ENCODE results near the gene SRRM4.

Gene SRRM4

DNA sequence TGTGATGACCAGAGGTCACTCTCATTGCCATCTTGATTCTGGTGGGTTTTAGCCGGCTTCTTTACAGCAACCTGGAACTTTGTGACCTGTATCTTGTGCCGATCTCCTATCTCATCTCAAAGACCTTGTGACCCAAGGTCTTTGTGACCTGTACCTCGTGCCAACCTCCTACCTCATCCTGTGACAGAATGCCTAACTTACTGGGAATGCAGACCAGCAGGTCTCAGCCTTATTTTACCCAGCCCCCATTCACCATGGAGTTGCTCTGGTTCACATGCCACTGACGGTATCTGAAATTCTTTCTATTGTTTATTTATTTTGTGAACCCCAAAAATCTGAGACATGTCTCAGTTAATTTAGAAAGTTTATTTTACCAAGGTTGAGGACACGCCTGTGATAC is 189.9 kb downstream of the SRRM4 start:
- Mint-ChIP-seq H3K4me1 (ENCODE audit: low read depth) (no peaks in the 10 kb centered on the region), H3K9me3 (no peaks in the 10 kb centered on the region), H3K4me3 (no peak overlapping the region), H3K27ac (no peak overlapping the region), H3K27me3 (ENCODE audit: low read depth) (no peaks in the 10 kb centered on the region), H3K36me3 (ENCODE audit: low read depth) (no peaks in the 10 kb centered on the region)

DNA sequence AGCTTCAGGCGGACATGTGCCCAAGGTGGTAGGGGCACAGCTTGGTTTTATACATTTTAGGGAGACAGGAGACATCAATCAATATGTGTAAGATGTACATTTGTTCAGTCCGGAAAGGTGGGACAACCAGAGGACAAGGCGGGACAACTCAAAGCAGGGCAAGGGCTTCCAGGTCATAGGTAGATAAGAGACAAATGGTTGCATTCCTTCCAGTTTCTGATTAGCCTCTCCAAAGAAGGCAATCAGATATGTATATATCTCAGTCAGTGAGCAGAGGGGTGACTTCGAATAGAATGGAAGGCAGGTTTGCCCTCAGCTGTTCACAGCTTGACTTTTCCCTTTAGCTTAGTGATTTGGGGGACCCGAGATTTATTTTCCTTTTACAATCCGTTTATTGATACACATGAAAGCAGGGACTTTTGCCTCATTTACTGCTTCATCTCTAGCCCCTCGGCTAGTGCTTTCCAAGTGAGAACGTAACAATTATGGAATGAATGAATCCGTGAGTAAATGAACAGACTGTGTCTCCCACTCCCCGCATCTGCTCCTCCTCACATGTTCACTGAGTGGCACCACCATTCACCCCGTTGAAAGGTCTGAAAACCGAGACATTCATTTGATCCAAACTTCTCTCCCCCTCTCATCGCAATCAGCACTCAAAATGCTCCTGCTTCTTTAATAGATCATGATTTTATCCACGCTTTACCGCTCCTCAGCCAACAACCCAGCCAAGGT is 190.5 kb downstream of the SRRM4 start:
- H3K36me3 Mint-ChIP-seq (ENCODE audit: low read depth) = no peaks in the 10 kb centered on the region
- no peaks in the 10 kb centered on the region for H3K4me1 Mint-ChIP-seq (ENCODE audit: low read depth)
- H3K4me3 Mint-ChIP-seq = no peak overlapping the region
- H3K27me3 Mint-ChIP-seq (ENCODE audit: low read depth) = no peaks in the 10 kb centered on the region
- no peak overlapping the region for H3K27ac Mint-ChIP-seq
- no peaks in the 10 kb centered on the region for H3K9me3 Mint-ChIP-seq

- Mint-ChIP-seq H3K27me3 (ENCODE audit: low read depth) (peaks cover 5% of the 10 kb centered on the region), H3K27ac (no peak overlapping the region), H3K36me3 (ENCODE audit: low read depth) (no peaks in the 10 kb centered on the region), H3K9me3 (no peaks in the 10 kb centered on the region), H3K4me3 (no peak overlapping the region), H3K4me1 (ENCODE audit: low read depth) (no peaks in the 10 kb centered on the region)
These were observed 193.7 kb downstream of the SRRM4 start for GRCh38 chr12:119175081-119175480.

- Mint-ChIP-seq H3K4me3 (no peak overlapping the region), H3K36me3 (ENCODE audit: low read depth) (no peaks in the 10 kb centered on the region), H3K27ac (no peak overlapping the region), H3K9me3 (no peaks in the 10 kb centered on the region), H3K4me1 (ENCODE audit: low read depth) (no peaks in the 10 kb centered on the region), H3K27me3 (ENCODE audit: low read depth) (peaks cover 5% of the 10 kb centered on the region)
These were observed 195.1 kb downstream of the SRRM4 start for GRCh38 chr12:119176267-119177055.

GRCh38 chr12:119177056-119177325 is 195.7 kb downstream of the SRRM4 start:
- Mint-ChIP-seq H3K27ac (no peak overlapping the region), H3K9me3 (no peaks in the 10 kb centered on the region), H3K4me3 (no peak overlapping the region)

GRCh38 chr12:119177724-119178380 is 196.5 kb downstream of the SRRM4 start:
- H3K4me1 Mint-ChIP-seq (ENCODE audit: low read depth) = no peaks in the 10 kb centered on the region
- H3K36me3 Mint-ChIP-seq (ENCODE audit: low read depth) = no peaks in the 10 kb centered on the region
- H3K27me3 Mint-ChIP-seq (ENCODE audit: low read depth) = peaks cover 5% of the 10 kb centered on the region
- no peak overlapping the region for H3K27ac Mint-ChIP-seq
- no peak overlapping the region for H3K4me3 Mint-ChIP-seq
- no peaks in the 10 kb centered on the region for H3K9me3 Mint-ChIP-seq

More at GRCh38 chr12:119177056-119177325, 195.7 kb downstream of the SRRM4 start:
- Mint-ChIP-seq H3K4me1 (ENCODE audit: low read depth) (no peaks in the 10 kb centered on the region), H3K36me3 (ENCODE audit: low read depth) (no peaks in the 10 kb centered on the region), H3K27me3 (ENCODE audit: low read depth) (peaks cover 5% of the 10 kb centered on the region)

GRCh38 chr12:119178544-119179334 is 197.4 kb downstream of the SRRM4 start, which contains the start of gene HSPB8:
Gene HSPB8 (plus strand): TSS chr12:119178931. CDS start chr12:119179313, 382 bp downstream.
- Mint-ChIP-seq H3K4me1 (ENCODE audit: low read depth) (no peaks in the 10 kb centered on the region), H3K9me3 (no peaks in the 10 kb centered on the region), H3K36me3 (ENCODE audit: low read depth) (no peaks in the 10 kb centered on the region), H3K27me3 (ENCODE audit: low read depth) (peaks cover 5% of the 10 kb centered on the region), H3K4me3 (no peak within 1 kb of the TSS), H3K27ac (no peak within 1 kb of the TSS)

DNA sequence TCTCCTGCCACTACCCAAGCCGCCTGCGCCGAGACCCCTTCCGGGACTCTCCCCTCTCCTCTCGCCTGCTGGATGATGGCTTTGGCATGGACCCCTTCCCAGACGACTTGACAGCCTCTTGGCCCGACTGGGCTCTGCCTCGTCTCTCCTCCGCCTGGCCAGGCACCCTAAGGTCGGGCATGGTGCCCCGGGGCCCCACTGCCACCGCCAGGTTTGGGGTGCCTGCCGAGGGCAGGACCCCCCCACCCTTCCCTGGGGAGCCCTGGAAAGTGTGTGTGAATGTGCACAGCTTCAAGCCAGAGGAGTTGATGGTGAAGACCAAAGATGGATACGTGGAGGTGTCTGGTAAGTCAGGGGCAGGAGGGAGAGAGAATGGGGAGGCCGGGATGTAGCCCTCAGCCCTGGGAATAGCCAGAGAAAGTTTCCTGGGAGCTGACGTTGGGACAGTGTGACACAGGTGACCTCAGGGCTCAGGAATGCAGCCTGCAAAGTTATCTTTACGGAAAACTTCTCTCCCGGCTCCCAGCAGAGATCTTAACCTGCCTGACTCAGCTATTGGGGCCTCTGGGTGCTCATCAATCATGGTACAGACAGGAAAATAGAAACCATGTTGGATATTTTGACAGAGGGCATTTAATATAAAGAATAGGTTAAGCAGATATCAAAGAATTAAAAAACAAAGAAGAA is 198.1 kb downstream of the SRRM4 start:
- Mint-ChIP-seq H3K27ac (no peak overlapping the region), H3K4me1 (ENCODE audit: low read depth) (no peaks in the 10 kb centered on the region), H3K27me3 (ENCODE audit: low read depth) (peaks cover 5% of the 10 kb centered on the region), H3K4me3 (no peak overlapping the region), H3K9me3 (no peaks in the 10 kb centered on the region), H3K36me3 (ENCODE audit: low read depth) (no peaks in the 10 kb centered on the region)

- no peaks in the 10 kb centered on the region for H3K4me1 Mint-ChIP-seq (ENCODE audit: low read depth)
- H3K4me3 Mint-ChIP-seq = no peak overlapping the region
- H3K27ac Mint-ChIP-seq = no peak overlapping the region
- no peaks in the 10 kb centered on the region for H3K36me3 Mint-ChIP-seq (ENCODE audit: low read depth)
- peaks cover 5% of the 10 kb centered on the region for H3K27me3 Mint-ChIP-seq (ENCODE audit: low read depth)
- H3K9me3 Mint-ChIP-seq = no peaks in the 10 kb centered on the region
These were observed 199.2 kb downstream of the SRRM4 start for GRCh38 chr12:119180380-119181040.

GRCh38 chr12:119181202-119181601 is 199.9 kb downstream of the SRRM4 start:
- Mint-ChIP-seq H3K27me3 (ENCODE audit: low read depth) (peaks cover 5% of the 10 kb centered on the region), H3K27ac (no peak overlapping the region), H3K4me3 (no peak overlapping the region), H3K9me3 (no peaks in the 10 kb centered on the region), H3K4me1 (ENCODE audit: low read depth) (no peaks in the 10 kb centered on the region), H3K36me3 (ENCODE audit: low read depth) (no peaks in the 10 kb centered on the region)

DNA sequence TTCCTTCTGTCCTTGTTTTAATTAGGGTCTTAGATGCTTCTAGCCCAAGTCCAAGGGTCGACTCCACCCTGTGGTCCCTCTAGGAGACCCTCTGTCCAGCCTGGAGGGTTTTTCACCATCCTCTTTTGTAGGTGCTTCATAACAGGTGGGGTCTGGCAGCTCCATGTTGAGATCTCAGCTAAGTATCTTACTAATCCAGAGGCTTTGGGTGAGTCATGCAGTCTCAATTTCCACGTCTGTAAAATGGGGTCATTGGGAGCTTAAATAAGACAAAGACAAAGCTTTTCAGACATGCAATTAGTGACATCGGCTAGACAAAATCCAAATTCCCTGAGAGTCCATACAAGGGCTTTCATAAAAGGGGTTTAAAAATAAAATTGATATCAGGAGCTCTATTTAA is 200.6 kb downstream of the SRRM4 start:
- Mint-ChIP-seq H3K9me3 (no peaks in the 10 kb centered on the region), H3K36me3 (ENCODE audit: low read depth) (no peaks in the 10 kb centered on the region), H3K27ac (no peak overlapping the region), H3K4me1 (ENCODE audit: low read depth) (no peaks in the 10 kb centered on the region), H3K4me3 (no peak overlapping the region), H3K27me3 (ENCODE audit: low read depth) (peaks cover 5% of the 10 kb centered on the region)

DNA sequence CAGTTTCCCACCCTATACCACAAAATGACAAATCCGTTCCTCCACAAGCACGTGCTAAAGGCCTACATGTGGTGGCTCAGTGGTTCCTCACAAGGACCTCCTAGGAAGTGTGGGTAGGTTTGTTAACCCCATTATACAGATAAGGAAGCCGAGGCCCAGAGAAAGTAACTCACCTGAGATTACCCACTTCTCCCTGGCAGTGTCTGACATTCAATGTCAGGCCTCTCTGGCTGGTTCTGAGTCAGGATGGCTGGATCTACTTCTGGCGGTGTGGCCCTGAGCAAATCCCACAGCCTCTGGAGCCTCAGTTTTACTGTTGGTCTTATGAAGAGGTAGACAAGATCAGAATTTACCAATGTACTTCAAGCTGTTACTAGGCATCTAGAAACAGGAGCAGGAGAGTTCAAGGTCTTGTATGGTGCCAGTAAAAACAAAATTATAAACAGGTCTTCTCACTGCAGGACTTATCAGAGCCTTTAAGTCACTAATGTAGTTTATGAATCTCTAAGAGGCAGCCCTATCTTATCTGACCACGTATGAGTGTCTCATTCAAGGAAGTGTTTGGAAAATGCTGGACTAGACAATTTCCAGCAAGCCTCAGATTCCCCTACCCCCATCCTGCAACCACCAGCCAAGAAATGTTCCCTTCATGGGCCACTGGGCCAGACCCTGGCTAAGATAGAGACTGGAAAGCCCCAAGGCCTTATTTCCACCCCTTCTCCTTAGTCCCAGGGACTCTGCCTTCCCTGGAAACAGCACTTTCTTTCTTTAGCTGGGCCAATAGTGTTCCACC is 201.6 kb downstream of the SRRM4 start:
- Mint-ChIP-seq H3K9me3 (no peaks in the 10 kb centered on the region), H3K36me3 (ENCODE audit: low read depth) (no peaks in the 10 kb centered on the region), H3K4me1 (ENCODE audit: low read depth) (no peaks in the 10 kb centered on the region)

More for the DNA sequence above, 201.6 kb downstream of the SRRM4 start:
- Mint-ChIP-seq H3K4me3 (no peak overlapping the region), H3K27ac (no peak overlapping the region), H3K27me3 (ENCODE audit: low read depth) (peaks cover 4% of the 10 kb centered on the region)

Measured in T-helper 1 cell treated with Interleukin-12 subunit alpha and Interleukin-12 subunit beta and Interleukin-4 antibody, amounts not matched to agents 30 μg/mL and 1 μg/mL, for 36 hours (primary cell).